Kasumi-1 (cell line): Measurements from ENCODE around the gene PRKAB1.

Experiments
- DNase-seq, 2 experiments: peaks; one replicate each; lab custom pipeline; 2025; lab: John Stamatoyannopoulos, UW

PRKAB1 gene

DNA sequence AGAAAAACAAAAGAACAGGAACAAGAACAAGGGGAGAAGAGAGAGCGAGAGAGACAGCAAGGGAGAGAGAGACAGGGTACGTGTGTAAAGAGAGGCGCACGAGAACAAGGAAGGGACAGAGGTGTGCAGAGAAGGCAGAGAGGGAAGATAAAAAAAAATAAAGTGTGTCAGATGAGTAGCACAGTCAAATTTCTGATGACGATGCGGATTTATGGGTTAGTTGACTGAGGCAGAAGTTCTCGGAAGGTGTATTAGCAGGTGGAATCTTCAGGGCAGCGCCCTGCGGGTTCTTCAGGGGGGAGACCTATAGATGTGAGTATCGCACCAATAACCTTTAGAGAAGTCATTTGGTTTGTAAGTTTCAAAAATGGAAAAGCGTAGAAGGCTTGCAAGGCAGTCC is 44.8 kb downstream of the PRKAB1 start:
- DNase-seq: no peak

DNA sequence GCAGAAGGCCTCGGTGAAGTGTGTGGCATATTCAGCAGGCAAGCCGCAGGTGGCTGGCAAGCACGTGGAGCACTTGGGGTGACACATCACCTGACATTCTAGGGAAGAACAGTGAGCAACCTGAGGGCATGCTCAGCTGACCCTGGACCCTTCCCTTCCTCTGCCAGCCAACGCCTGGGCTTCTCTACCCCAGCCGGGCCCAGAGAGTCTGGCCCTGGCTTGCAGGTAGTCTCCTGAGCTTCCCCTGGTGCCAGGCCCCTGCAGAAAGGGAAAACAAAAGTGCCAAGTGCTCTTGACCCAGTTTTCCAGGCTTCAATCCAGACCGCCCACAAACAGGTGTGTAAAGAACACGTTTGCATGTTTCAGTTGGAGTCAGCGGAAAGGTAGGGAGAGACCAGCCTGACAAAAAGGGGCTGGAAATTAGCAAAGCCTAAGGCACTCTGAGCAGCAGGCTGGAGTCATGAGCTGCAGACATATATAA is 45.7 kb downstream of the PRKAB1 start:
- DNase-seq: no peak

DNA sequence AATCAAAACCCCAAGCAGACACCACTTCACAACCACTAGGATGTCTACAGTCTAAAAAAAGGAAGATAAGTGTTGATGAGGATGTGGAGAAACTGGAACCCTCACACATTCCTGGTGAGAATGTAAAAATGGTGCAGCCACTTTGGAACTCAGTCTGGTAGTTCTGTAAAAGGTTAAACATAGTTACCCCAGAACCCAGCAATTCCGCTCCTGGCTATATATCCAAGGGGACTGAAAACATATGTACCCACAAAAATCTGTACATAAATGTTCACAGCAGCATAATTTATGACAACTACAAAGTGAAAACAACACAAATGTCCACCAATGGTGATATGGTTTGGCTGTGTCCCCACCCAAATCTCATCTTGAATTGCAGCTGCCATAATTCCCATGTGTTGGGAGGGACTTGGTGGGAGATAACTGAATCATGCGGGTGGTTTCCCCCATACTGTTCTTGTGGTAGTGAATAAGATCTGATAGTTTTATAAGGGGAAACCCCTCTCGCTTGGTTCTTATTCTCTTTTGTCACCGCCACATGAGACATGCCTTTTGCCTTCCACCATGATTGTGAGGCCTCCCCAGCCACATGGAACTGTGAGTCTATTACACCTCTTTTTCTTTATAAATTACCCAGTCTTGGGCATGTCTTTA is 46.8 kb downstream of the PRKAB1 start:
- DNase-seq: no peak

DNA sequence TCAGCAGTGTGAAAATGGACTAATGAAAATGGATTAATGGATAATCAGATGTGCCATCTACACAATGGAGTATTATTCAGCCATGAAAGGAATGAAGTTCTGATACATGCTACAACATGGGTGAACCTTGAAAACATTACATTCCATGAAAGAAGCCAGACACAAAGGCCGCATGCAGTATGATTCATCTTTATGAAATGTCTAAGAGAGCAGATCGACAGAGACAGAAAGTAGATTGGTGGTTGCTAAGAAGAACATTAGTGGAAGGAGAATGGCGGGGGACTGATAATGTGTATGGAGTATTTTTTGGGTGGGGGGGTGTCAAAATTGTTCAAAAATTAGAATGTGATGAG is 47.3 kb downstream of the PRKAB1 start:
- DNase-seq: no peak

DNA sequence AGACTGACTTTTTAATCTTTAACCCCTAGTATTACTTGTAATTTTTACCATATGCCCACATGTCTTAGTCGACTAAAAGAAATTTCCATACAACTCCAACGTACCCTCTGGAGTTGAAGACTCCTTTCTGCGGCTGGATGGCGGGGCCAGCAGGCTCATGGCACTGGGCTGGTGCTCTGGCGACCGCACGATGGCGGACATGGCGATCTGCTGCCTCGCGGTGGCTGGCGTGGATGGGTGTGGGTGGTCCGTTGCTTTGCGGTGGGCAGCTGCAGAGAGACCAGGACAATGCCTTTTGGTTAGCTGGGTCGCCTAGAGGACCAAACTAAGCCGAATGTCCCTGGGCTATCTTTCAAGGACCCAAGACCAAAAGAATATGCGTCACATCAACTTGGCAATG is 50.2 kb downstream of the PRKAB1 start:
- no peak for DNase-seq

DNA sequence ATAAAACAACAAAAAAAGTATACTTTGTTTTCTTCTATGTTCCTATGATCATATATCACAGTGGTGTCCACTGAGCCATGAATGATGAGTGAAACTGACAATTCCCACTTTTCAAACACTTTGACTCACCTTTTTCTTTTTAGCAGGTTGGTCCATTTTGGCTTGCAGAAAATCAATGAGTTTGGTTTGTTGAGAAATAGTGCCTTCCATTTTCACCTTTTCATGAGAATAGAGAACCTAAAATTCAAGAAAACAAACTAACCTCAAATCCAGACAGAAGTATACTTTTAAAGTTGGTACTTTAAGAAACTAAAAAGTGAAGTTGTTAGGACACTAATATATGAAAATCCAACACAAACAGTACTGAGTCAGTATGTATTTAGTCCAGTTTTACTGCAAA is 52.4 kb downstream of the PRKAB1 start:
- DNase-seq: no peak

DNA sequence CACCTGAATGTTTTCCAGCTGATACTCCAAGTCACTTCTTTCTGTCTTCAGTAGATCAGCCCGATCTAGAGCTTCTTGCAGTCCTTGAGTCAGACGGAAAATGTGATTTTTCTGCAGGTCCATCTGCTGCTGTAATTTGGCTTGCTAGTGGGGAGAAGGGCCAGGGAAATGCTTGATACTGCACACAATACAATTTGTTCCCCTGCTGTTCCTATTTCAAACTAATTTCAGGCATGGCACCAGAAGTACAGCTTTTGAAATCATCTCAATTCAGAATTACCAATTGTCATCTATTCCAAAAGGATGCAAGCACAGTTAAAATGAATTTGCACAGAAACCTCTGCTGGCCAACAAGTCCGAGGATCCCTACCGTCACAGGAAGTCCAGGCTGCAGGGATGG is 53.4 kb downstream of the PRKAB1 start:
- no peak for DNase-seq

DNA sequence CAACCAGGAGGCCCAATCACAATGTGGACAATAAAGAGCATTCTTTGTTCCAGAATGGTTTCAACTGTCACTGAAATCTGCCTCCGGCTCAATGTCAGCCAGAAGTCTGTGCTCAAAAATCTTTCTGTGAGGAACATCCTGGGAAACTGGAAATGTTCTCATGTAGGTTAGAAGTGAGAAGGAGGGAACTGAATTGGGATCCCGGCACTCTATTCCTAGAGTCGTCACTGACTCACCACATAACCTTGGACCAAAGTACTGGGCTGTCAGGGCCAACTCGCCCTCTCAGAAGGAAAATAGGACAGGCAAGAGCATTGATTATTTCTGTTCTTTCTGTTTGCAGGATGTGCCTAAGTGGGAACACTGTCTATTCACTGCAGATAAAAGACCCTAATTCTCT is 57.6 kb downstream of the PRKAB1 start:
- no peak for DNase-seq

DNA sequence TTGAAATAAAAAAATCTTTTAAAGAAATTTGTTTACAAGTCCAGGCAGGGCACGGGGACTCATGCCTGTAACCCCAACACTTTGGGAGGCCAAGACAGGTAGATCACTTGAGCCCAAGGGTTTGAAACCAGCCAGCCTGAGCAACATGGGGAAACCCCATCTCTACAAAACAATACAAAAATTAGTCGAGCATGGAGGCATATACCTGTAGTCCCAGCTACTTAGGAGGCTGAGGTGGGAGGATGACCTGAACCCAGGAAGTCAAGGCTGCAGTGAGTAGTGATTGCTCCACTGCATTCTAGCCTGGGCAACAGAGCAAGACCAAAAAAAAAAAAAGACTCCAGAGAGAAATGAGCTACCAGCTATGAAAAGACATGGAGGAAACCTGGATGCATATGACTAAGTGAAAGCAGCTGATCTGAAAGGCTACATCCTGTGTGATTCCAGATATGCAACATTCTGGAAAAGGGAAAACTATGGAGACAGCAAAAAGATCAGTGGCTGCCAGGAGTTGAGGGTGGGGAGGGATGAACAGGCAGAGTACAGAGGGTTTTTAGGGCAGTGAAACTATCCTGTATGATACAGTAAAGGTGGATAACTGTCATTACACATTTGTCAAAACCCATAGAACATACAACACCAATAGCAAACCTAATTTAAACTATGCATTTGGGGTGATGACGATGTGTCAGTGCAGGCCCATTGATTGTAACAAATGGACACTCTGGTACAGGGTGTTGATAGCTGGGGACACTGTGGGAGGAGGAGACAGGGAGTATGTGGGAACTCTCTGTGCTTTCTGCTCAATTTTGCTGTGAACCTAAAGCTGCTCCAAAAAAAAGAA is 59.9 kb downstream of the PRKAB1 start:
- no peak for DNase-seq

DNA sequence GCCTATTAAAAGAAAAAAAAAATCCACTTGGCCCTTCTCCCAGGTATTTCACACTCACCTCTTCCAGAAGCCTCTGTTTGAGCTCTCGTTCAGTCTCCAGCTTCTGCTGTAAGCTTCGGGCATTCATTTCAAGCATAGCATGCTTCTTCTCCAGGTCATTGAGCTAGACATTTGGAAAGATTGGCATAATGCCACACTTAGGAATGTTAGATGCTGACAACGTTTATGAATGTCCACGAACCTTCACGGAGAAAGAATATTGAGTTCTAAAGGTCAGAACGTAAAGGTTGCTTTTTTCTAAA is 60.5 kb downstream of the PRKAB1 start:
- no peak for DNase-seq

DNA sequence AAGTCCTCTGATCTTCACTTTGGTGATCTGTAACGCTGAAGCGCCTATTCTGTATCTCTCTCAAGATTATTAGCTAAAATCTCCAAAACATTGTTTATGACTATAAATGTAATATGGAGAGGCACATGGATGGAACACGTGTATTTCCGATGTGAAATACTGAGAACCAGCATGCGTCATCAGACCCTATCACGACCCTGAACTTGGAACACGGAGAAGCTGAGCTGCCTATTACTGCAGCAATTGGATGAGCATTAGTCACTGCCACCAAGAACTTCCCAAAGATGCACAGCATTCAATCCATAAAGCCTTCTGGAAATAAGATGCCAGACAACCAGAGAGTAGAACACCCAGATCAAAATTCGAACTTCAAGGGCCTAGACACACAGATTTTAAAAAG is 61.9 kb downstream of the PRKAB1 start:
- DNase-seq: no peak

DNA sequence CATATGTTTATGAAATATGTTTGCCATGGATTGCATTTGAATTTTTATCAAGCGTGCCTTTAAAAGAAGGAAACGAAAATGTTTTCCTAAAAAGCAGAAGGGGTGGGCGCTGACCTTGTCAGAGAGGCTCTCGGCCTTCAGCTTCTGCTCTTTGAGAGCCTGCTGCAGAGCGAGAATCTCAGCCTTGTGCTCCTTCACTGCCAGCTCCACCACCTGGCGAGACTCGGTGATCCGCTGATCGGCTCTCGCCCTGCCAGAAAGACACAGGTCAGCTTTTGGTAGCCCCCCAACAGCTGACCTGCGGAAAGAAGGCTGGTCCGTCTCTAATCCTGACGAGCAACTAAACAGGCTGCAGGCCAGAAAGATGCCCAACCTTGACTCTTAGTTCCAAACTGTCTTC is 62.4 kb downstream of the PRKAB1 start:
- no peak for DNase-seq
